HG02678 (cell line): ENCODE measurements around the gene FPGS.

ENCODE experiments used
- ATAC-seq: cut with Tn5 transposase; IDR thresholded peaks from one replicate; pipeline ENCODE4 v1.9.1; 2021; ENCODE audit warnings: mild to moderate bottlenecking, moderate library complexity; ENCODE audit not compliant: unreplicated experiment

Gene FPGS

GRCh38 chr9:127810378-127811187 is 7.9 kb downstream of the FPGS start:
- ATAC-seq, result no peak

- no peak for ATAC-seq
Measured at GRCh38 chr9:127812011-127812410, 9.3 kb downstream of the FPGS start.

- ATAC-seq, result no peak
Measured at GRCh38 chr9:127812936-127813675, 10.4 kb downstream of the FPGS start.

- ATAC-seq, result no peak
Measured at GRCh38 chr9:127813686-127814226, 11.1 kb downstream of the FPGS start.

DNA sequence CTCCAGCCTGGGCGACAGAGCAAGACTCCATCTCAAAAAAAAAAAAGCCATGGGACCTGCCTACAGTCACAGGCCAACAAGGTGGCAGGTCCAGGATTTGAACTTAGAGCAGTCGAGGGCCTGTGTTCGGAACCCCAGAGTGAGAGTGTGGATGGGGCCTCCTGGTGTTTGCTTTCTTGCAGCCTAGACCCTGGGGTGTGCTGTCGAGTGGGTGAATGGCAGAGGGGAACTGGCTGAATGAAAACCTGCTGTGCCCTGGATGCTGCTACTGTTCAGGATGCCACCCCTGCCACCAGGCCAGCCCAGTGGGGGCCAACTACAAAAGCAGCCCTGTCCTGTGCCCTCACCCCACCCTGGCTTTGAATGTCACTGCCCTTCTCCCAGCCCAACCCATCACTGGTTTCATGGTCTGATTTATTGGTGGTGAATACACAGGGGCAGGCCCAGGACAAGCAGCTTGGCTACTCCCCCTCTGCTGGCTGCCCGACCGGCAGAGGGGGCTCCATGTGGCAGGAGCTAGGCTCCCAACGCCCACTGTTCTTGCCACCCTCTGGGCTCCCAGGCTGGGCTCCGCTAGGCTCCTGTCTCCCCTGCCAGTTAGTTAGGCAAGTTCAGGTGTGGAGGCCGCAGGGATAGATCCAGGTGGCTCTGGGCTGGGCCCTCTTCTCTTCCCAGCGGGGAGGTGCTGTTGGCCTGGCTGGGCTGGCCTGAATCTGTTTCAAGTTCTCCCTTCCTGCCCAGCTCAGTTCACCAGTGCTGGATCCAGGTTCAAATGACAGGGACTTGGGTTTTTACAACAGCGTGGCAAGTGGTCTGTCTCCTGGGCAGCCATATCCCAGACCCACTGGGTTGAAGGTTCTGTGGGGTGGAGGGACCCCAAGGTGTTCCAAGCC is 12.2 kb downstream of the FPGS start:
- ATAC-seq, result no peak

- ATAC-seq, result no peak
Measured at GRCh38 chr9:127815512-127816361, 13.1 kb downstream of the FPGS start.

- no peak for ATAC-seq
Measured at GRCh38 chr9:127816362-127816725, 13.7 kb downstream of the FPGS start.

- no peak for ATAC-seq
Measured at GRCh38 chr9:127816728-127817127, 14.0 kb downstream of the FPGS start.

DNA sequence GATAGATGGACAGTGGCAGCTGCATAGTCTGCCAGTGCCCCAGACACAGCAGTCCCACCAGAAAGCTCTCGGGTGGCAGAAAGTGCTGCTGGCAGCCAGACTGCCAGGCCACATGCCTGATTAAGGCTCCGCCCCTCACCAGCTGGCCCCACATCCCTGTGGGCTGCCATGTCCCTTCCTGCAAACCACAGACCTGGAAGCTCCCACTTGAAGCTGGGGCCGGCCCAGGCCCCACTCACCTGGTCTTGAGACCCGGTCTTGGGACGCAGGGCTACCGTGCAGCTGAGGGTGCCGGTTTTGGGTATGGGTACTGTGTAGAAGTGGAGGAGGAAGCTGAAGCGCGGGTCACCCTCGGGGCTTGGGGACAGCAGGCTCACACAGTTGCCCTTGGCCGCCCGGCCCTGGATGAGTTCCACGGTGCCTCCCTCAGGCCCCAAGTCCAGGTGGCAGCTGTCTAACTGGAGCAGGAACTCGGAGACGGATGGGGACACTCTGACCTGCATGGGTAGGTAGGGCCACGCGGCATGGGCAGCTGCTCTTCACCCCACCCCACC is 15.3 kb downstream of the FPGS start:
- ATAC-seq, result no peak

GRCh38 chr9:127818574-127818973 is 15.9 kb downstream of the FPGS start:
- no peak for ATAC-seq

GRCh38 chr9:127822108-127822507 is 19.4 kb downstream of the FPGS start:
- ATAC-seq, result no peak

- ATAC-seq, result no peak
Measured at GRCh38 chr9:127825319-127826051, 22.8 kb downstream of the FPGS start.

- no peak for ATAC-seq
Measured at GRCh38 chr9:127826253-127826913, 23.7 kb downstream of the FPGS start.

DNA sequence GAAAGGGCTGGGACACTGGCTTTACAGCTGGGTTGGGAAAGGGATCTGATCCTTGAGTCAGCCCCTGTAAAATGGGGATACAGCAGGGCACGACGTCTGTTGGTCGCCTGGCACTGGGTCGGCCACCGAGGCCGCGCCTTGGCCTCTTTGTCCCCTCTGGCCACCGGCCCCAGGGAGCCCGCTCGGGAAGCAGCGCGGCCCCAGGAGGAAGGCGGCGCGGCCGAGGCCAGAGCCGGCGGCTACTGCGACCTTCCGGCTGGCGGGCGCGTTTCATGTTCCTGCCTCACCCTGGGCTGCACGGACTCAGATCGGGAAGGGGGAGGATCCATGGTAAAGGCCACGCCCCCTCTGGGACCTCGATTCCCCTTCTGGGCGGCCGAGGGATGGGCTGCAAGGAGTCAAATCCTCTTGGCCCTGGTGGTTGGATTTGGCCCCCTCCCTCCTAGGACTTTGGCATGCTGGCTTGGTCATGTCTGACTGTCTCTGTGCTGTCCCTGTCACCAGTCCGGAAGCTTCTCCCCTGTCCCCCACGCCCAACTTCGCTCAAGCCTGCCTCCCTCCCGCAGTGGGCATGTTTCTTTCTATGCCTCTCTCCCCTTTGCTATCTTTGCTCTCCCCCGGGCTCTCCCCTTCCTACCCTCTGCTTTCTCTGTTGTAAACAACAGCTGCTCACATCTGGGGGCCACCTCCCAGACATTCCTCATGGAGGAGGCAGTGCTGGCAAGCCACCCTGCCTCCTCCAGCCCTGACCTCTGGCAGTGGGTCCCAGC is 25.8 kb downstream of the FPGS start:
- no peak for ATAC-seq

- no peak for ATAC-seq
Measured at GRCh38 chr9:127829205-127829906, 26.7 kb downstream of the FPGS start.

GRCh38 chr9:127832248-127832647 is 29.6 kb downstream of the FPGS start:
- ATAC-seq, result no peak

GRCh38 chr9:127833555-127833954 is 30.9 kb downstream of the FPGS start:
- ATAC-seq, result no peak
